HepG2 (cell line): Measurements from ENCODE around the gene LEMD3. TPM values are rescaled to one million over a fixed set of nuclear protein-coding genes. Genes with fewer than 3 reads are reported as not detected.

Experiments used
- ATAC-seq: fragments of 200-7000 bp; cut with Tn5 transposase; 3 replicates; pipeline ENCODE4 v1.9.1; 2020; ENCODE audit warnings: mild to moderate bottlenecking, moderate library complexity
- BruUV-seq: library from RNA; stranded (reverse); fragments of 400-500 nt; replicated peaks from 2 replicates; lab custom pipeline; 2021; lab: Mats Ljungman, UMichigan
- CTCF ChIA-PET: fragments of 300-600 bp; formaldehyde crosslinking; extraction: SDS; loops from one replicate; lab custom pipeline; 2021; ENCODE audit warnings: low total read pairs, inconsistent platforms, low intra/inter-chr PET ratio; lab: Yijun Ruan, JAX
- POLR2A ChIA-PET: fragments of 350-600 bp; sonication (Branson Sonifier 250); formaldehyde crosslinking; loops from one replicate; lab custom pipeline; 2020; ENCODE audit warnings: antibody characterized with exemption, inconsistent platforms; lab: Yijun Ruan, JAX
- DNase-seq: peaks from one replicate; pipeline ENCODE4 v3.0.0-alpha.2; 2015; ENCODE audit warnings: low spot score
- FAIRE-seq: peaks from 3 replicates; lab custom pipeline; 2011; peaks lifted over from hg19 to GRCh38; lab: Jason Lieb, UNC
- H2AFZ ChIP-seq: one replicate; pipeline ENCODE4 v1.6.1; 2011; ENCODE audit warnings: low read length, inconsistent platforms
- H3K27ac ChIP-seq: fragments of 300-600 bp; 3 replicates; pipeline ENCODE4 v1.8.0; 2011; ENCODE audit warnings: mixed run types, mild to moderate bottlenecking, mixed read lengths, low read length, inconsistent platforms; ENCODE audit not compliant: insufficient read depth; ENCODE audit errors: extremely low read length
- H3K27me3 ChIP-seq, 2 experiments: fragments of 200-600 bp in 1 of 2; 2 replicates in 1 of 2; 3 replicates in 1 of 2; pipeline versions ENCODE4 v1.6.0 to v1.8.0; 2011; ENCODE audit warnings: low read length in 2 of 2, mild to moderate bottlenecking in 2 of 2, moderate library complexity in 2 of 2, inconsistent platforms in 1 of 2; ENCODE audit not compliant: insufficient read depth in 2 of 2, control insufficient read depth in 1 of 2
- H3K36me3 ChIP-seq, 2 experiments: fragments of 200-600 bp in 1 of 2; replicated peaks in 1 of 2; 2 replicates in 1 of 2; 3 replicates in 1 of 2; pipeline versions ENCODE4 v1.5.1 to v1.8.0; 2011; ENCODE audit warnings: low read length in 2 of 2, inconsistent platforms in 1 of 2; ENCODE audit not compliant: insufficient read depth in 2 of 2, control insufficient read depth in 1 of 2
- H3K4me1 ChIP-seq: 2 replicates; pipeline ENCODE4 v1.5.1; 2012; ENCODE audit warnings: low read length, inconsistent platforms; ENCODE audit not compliant: insufficient read depth
- H3K4me2 ChIP-seq: 2 replicates; pipeline ENCODE4 v1.6.0; 2011; ENCODE audit warnings: low read depth, low read length, inconsistent platforms
- H3K4me3 ChIP-seq, 3 experiments: fragments of 200-600 bp in 1 of 3; sonication (generic), shearing (Covaris generic) in 1 of 3; replicated peaks in 1 of 3; 2 replicates each; pipeline ENCODE4 v1.5.1; 2011 to 2016; ENCODE audit warnings: low read length in 3 of 3, inconsistent platforms in 2 of 3, low read depth in 2 of 3, mild to moderate bottlenecking in 2 of 3, control low read depth in 1 of 3, mixed read lengths in 1 of 3; ENCODE audit not compliant: insufficient read depth in 1 of 3
- H3K79me2 ChIP-seq: one replicate; pipeline ENCODE4 v1.6.1; 2011; ENCODE audit warnings: low read length, inconsistent platforms; ENCODE audit not compliant: insufficient read depth
- H3K9ac ChIP-seq: 2 replicates; pipeline ENCODE4 v1.6.0; 2011; ENCODE audit warnings: mild to moderate bottlenecking, low read depth, low read length, inconsistent platforms; ENCODE audit not compliant: insufficient read depth
- H3K9me3 ChIP-seq: 2 replicates; pipeline ENCODE4 v1.5.1; 2012; ENCODE audit warnings: mild to moderate bottlenecking, low read length
- H4K20me1 ChIP-seq: 2 replicates; pipeline ENCODE4 v1.6.0; 2011; ENCODE audit warnings: inconsistent platforms, mild to moderate bottlenecking, low read length, moderate library complexity; ENCODE audit not compliant: insufficient read depth
- ELK4 ChIP-seq: sonication (generic); formaldehyde crosslinking; IDR thresholded peaks from 2 replicates; pipeline ENCODE4 v1.9.0; 2021; ENCODE audit warnings: missing genetic modification reagents, borderline replicate concordance
- HIC2 ChIP-seq: sonication (generic); formaldehyde crosslinking; IDR thresholded peaks from 2 replicates; pipeline ENCODE4 v1.9.0; 2022; ENCODE audit warnings: low read depth, missing genetic modification reagents
- KMT2A ChIP-seq: sonication (generic); formaldehyde crosslinking; IDR thresholded peaks from 2 replicates; pipeline ENCODE4 v1.4.0; 2020; ENCODE audit warnings: missing genetic modification reagents
- MEF2D ChIP-seq: sonication (generic); formaldehyde crosslinking; IDR thresholded peaks from 2 replicates; pipeline ENCODE4 v1.5.1; 2020; ENCODE audit warnings: mild to moderate bottlenecking, missing genetic modification reagents
- POLR2AphosphoS5 ChIP-seq: IDR thresholded peaks from 2 replicates; pipeline ENCODE4 v1.6.1; 2012; ENCODE audit warnings: low read depth, low read length
- UBTF ChIP-seq: sonication (generic); formaldehyde crosslinking; IDR thresholded peaks from 2 replicates; pipeline ENCODE4 v1.4.0; 2020; ENCODE audit warnings: mild to moderate bottlenecking, missing genetic modification reagents
- ZFP37 ChIP-seq: sonication (generic); formaldehyde crosslinking; IDR thresholded peaks from 2 replicates; pipeline ENCODE4 v1.4.0; 2020; ENCODE audit warnings: missing genetic modification reagents, borderline replicate concordance
- ZNF354B ChIP-seq: sonication (generic); formaldehyde crosslinking; IDR thresholded peaks from 2 replicates; pipeline ENCODE4 v1.8.0; 2022; ENCODE audit warnings: mild to moderate bottlenecking, missing genetic modification reagents
- ZNF629 ChIP-seq: sonication (generic); formaldehyde crosslinking; conservative IDR thresholded peaks from 2 replicates; pipeline ENCODE4 v1.5.0; 2020; ENCODE audit warnings: missing genetic modification reagents
- ZNF782 ChIP-seq: sonication (generic); formaldehyde crosslinking; IDR thresholded peaks from 2 replicates; pipeline ENCODE4 v1.4.0; 2020; ENCODE audit warnings: missing genetic modification reagents, mild to moderate bottlenecking, borderline replicate concordance
- ZNF850 ChIP-seq: sonication (generic); formaldehyde crosslinking; conservative IDR thresholded peaks from 2 replicates; pipeline ENCODE4 v1.9.0; 2021; ENCODE audit warnings: mild to moderate bottlenecking, missing genetic modification reagents
- ZSCAN29 ChIP-seq: sonication (generic); formaldehyde crosslinking; conservative IDR thresholded peaks from 2 replicates; pipeline ENCODE4 v1.4.0; 2020; ENCODE audit warnings: mild to moderate bottlenecking, missing genetic modification reagents
- WGBS: methylation state at CpG from one replicate; pipeline ENCODE4 v1.1.6; 2017; ENCODE audit warnings: low lambda C conversion rate; 5-methylcytosine and 5-hydroxymethylcytosine counted together
- in situ Hi-C: cut with HindIII; loops from 2 replicates; pipeline ENCODE4 v1.10.0; 2017; ENCODE audit warnings: low pct_unique_long_range_greater_than_20kb; ENCODE audit not compliant: extremely low pct_ligation_motif_present
- intact Hi-C: fragments of 100-400 bp; cut with micrococcal nuclease; formaldehyde crosslinking; loops from one replicate; pipeline ENCODE4 v1.10.0; 2022; ENCODE audit not compliant: unreplicated experiment
- polyA plus RNA-seq, 8 experiments: library from polyadenylated mRNA; depleted of rRNA in 3 of 8; stranded (reverse) in 7 of 8; unstranded in 1 of 8; fragments of >200 nt; fragmentation: Illumina TruSeq in 4 of 8; extraction: Trizol in 4 of 8; gene quantifications; 2 replicates each; pipeline versions ENCODE4 v1.2.1 to v1.2.3, GENCODE V29; 2011 to 2016; ENCODE audit warnings: low read depth in 4 of 8, missing spikeins in 1 of 8, mixed read lengths in 1 of 8; ENCODE audit not compliant: insufficient read depth in 1 of 8
- total RNA-seq, 5 experiments: library from RNA; depleted of rRNA; stranded (reverse); fragments of >200 nt; fragmentation: Illumina TruSeq; extraction: Trizol; gene quantifications; 2 replicates each; pipeline ENCODE4 v1.2.3, GENCODE V29; 2016; ENCODE audit warnings: low read depth in 1 of 5
- TF ChIP-seq, protein P1 (sequence below): sonication (generic); formaldehyde crosslinking; IDR thresholded peaks from 2 replicates; pipeline ENCODE4 v1.4.0; 2020; ENCODE audit warnings: missing genetic modification reagents
- TF ChIP-seq, protein P2 (sequence below): sonication (generic); formaldehyde crosslinking; conservative IDR thresholded peaks from 2 replicates; pipeline ENCODE4 v1.4.0; 2020; ENCODE audit warnings: missing genetic modification reagents

The LEMD3 gene
- total and polyA plus RNA-seq, 2 of the 13 experiments (the other 11 are each of a cell fraction or from before 2014, with no cell fraction given): 9.3 to 18.7 TPM

DNA sequence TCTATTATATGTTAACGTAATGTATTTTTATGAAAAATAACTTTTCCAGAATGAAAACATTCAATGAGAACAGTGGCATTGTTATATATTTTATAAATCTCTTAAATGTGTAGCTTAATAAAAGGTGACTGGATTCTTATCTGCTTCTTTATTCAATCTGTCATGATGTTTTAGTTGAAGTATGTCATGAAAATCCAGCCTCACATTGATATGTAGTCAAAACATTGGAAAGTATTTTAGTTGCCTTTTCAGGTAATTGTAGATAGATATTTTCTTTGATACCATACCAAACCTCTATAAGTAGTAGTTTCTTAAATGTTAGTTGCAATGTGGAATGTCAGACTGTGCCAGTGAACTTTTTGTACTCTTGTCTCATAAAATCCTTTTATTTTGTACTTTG is 67.8 kb downstream of the LEMD3 start (continued):
- no peak for TF ChIP-seq ELK4 (CRISPR knock-in tag)

DNA sequence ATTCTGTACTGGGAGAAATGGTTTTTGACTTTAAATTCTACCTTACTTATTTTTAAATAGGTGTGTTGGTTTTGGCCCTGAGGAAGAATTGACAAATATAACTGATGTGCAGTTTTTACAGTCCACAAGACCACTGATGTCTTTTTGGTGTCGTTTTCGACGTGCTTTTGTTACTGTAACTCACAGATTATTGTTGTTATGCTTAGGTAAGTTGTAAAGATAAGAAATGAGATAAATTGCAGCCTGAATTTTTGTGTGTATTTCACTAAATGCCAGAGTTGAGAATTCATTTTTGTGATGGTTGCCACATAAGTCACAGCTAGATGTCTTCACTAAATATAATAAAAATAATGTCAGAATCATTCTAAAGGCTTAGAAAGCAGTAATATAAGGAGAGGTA is 69.2 kb downstream of the LEMD3 start:
- H2AFZ ChIP-seq: no peak overlapping the region
- ChIA-PET CTCF (no interaction called here), POLR2A (no interaction called here)
- 99% methylated on average over 3 of the region's 3 CpGs for WGBS
- no peak overlapping the region for H3K9ac ChIP-seq
- no peak overlapping the region for H3K4me2 ChIP-seq
- FAIRE-seq: no peak
- H3K27me3 ChIP-seq: no peaks in the 10 kb centered on the region
- H3K36me3 ChIP-seq: peaks cover 6 to 31% of the 10 kb centered on the region in 2 experiments; a peak in 4 of 5 replicates
- intact Hi-C loops (loop anchor here (5.0 kb wide), 1 partner anchor 66 kb away; no protein-coding TSS in a partner anchor), in situ Hi-C loops (no loop called here)
- H4K20me1 ChIP-seq: no peaks in the 10 kb centered on the region
- no peak for ATAC-seq
- no peaks in the 10 kb centered on the region for H3K4me1 ChIP-seq
- H3K79me2 ChIP-seq: no peaks in the 10 kb centered on the region
- BruUV-seq: no TSS peak
- DNase-seq: no peak
- no peaks in the 10 kb centered on the region for H3K9me3 ChIP-seq
- H3K27ac ChIP-seq: no peak overlapping the region
- H3K4me3 ChIP-seq: no peak overlapping the region
- no peak for TF ChIP-seq MEF2D (CRISPR knock-in tag)
- no peak for TF ChIP-seq ZNF782
- no peak for TF ChIP-seq ZNF629 (CRISPR knock-in tag)
- no peak for TF ChIP-seq KMT2A (CRISPR knock-in tag)
- TF ChIP-seq, protein P1, sequence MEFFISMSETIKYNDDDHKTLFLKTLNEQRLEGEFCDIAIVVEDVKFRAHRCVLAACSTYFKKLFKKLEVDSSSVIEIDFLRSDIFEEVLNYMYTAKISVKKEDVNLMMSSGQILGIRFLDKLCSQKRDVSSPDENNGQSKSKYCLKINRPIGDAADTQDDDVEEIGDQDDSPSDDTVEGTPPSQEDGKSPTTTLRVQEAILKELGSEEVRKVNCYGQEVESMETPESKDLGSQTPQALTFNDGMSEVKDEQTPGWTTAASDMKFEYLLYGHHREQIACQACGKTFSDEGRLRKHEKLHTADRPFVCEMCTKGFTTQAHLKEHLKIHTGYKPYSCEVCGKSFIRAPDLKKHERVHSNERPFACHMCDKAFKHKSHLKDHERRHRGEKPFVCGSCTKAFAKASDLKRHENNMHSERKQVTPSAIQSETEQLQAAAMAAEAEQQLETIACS (CRISPR knock-in tag): no peak
- TF ChIP-seq HIC2 (CRISPR knock-in tag): no peak
- TF ChIP-seq ZNF850 (CRISPR knock-in tag): no peak
- TF ChIP-seq ZNF354B (CRISPR knock-in tag): no peak
- TF ChIP-seq, protein P2, sequence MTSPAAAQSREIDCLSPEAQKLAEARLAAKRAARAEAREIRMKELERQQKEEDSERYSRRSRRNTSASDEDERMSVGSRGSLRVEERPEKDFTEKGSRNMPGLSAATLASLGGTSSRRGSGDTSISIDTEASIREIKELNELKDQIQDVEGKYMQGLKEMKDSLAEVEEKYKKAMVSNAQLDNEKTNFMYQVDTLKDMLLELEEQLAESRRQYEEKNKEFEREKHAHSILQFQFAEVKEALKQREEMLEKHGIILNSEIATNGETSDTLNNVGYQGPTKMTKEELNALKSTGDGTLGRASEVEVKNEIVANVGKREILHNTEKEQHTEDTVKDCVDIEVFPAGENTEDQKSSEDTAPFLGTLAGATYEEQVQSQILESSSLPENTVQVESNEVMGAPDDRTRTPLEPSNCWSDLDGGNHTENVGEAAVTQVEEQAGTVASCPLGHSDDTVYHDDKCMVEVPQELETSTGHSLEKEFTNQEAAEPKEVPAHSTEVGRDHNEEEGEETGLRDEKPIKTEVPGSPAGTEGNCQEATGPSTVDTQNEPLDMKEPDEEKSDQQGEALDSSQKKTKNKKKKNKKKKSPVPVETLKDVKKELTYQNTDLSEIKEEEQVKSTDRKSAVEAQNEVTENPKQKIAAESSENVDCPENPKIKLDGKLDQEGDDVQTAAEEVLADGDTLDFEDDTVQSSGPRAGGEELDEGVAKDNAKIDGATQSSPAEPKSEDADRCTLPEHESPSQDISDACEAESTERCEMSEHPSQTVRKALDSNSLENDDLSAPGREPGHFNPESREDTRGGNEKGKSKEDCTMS: no peak
- TF ChIP-seq ZFP37 (CRISPR knock-in tag): no peak
- TF ChIP-seq UBTF (CRISPR knock-in tag): no peak
- TF ChIP-seq POLR2AphosphoS5: no peak
- TF ChIP-seq ZSCAN29 (CRISPR knock-in tag): no peak
